Stimulated activated CD4-positive, alpha-beta T cell treated with anti-CD3 and anti-CD28 coated beads, Interleukin-12 subunit alpha, Interleukin-12 subunit beta, amount 100 ng/mL, for 48 hours (primary cell): ENCODE results near the gene PAX1.

Experiments used
- DNase-seq, 3 donors: peaks; one replicate each; pipeline ENCODE4 v3.0.0-alpha.2; 2020; ENCODE audit warnings: low read depth in 2 of 3, low spot score in 1 of 3

The PAX1 gene

DNA sequence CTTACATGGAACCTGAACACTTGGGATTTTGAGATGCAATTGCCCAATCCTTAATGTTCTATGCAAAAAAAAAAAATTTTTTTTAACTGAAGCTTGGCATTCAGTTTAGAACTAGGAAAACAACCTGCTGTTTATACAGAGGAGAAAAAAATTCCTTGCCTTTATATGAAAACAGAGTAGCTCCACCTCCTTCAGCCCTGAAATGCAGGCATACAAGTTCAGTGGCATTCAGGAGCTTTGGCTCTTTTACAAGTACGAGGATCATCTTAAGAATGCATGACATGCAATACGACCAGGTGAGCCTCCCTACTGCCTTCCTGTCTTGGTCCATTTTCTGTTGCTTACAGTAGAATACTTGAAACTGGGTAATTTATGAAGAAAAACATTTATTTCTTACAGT is 20.4 kb downstream of the PAX1 start:
- no peak for DNase-seq

DNA sequence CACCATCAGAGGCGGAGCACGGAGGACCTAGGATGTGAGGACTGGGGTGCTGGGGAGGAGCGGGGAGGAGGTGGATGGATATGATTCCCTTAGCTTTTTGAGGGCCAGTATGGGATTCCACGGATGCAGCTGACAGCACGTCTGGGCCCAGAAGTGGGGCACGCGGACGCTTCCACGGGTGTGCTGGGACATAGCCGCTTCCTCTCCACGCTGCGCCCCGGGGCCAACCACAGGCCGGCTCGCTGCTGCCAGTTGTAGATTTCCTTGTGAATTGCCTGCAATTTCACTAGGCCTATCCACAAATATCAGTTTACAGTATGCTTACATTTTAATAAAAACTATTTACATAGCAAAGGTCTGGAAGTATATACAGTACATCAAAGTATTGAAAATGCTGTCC is 23.9 kb downstream of the PAX1 start:
- no peak for DNase-seq

DNA sequence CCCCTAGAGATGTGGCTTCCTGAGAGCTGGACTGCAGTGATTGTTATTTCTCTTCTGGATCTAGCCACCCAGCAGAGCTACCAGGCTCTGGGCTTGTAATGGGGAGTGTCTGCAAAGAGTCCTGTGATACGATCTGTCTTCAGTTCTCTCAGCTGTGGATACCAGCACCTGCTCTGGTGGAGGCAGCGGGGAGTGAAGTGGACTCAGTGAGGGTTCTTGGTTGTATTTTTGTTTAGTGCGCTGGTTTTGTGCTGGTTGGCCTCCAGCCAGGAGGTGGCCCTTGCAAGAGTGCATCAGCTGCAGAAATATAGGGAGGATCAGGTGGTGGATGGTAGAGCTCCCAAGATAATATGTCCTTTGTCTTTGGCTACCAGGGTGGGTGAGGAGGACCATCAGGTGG is 33.7 kb downstream of the PAX1 start:
- no peak for DNase-seq

DNA sequence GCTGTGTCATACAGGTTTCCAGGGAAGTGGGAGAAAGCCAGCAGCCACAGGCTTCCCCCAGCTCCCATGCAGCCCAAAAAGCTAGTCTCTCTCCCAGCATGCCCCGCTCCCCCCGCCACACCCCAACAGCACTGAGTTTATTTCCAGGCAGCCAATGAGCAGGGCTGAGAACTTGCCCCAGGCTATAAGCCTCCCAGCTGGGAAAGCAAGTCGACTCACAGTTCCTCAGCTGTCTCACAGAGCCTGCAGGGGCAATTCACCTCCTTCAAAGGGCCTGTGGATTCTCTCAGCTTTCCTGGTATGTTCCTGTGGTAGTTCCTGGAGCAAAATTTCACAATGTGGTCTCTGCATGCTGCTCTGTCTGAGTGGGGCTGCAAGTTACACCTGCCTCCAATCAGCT is 34.2 kb downstream of the PAX1 start:
- no peak for DNase-seq

DNA sequence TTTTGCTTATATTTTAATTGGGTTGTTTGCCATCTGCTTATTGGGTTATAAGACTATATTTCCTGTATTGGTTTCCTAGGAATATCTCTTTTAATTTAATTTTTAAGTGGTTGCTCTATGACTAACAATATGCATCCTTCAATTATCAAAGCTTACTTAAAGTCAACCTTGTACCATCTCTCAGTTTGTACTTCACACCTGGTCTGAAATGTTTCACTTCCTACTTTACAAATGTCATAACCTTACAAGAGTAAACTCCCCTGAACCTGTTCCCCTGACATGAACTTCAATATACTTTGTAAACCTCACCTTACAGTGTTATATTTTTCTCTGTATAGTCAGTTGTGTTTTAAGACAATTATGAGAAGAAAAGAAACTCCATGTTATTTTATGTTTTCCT is 35.8 kb downstream of the PAX1 start:
- no peak for DNase-seq

DNA sequence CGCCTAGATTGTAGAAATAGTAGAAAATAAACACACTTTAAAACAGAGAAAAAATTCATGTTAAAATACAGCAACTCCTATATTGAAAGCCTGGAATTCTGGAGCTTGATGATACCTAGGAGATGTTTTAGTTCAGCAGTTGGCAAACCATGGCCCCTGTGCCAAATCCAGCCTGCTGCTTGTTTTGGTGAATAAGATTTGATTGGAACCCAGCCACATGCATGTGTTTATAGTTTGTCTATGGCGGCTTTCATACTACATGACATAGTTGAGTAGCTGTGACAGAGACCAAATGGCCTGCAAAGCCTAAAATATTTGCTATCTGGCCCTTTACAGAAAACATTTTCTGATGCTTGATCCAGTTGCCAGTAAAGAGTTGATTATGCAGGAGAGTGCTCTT is 57.2 kb downstream of the PAX1 start:
- no peak for DNase-seq

DNA sequence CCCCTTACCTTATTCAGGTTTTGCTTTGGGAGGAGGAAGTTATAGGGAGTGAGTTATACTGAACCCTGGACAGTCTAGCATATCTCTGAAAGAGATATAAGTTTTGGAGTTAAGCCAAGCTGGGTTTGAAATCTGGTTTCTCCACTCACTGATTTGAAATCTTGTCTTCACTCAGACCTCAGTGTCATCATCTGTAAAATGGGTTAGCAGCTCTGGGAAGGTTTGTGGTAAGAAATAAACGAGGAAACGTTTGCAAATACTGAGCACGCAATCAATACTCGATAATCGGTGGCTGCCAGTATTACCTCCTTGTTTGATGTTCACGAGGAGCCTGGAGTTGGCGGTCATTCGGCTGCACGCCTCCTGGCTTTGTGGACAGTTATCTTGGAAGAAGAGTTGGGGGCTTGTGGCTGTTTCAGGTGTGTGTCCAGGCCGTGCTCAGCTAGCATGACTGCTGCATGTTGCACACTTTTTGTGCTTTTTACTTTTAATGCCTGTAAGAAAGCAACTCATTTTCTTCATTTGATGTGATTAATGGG is 61.8 kb downstream of the PAX1 start:
- no peak for DNase-seq

DNA sequence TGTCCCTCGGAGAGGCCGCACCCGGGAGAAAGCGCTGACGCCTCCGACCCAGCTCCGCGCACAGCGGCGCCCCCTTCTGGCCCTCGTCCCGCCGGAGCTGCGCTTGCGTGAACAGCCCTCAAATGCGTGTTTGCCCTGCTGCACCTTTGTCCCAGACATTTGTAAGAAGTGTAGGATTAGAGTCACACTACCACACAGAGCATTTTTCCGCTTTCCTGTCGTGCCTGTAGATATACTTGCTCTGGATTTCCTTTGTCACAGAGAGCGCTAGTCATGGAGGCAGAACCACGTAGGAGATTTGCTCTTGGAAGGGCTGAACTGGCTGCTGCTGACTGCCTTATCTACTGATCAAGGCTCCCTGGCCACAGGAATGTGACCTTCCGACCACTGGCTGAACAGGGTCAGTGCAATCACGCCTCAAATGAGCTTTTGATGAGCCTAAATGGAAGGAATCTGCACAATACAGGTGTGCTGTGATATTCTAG is 62.3 kb downstream of the PAX1 start:
- DNase-seq, result no peak
